NCI-H2081 treated with DMSO at 0.1 percent for 48 hours (cell line): Measurements from ENCODE around the gene CDCA4.
"Not testable (repeated sequence)": the region's sequence is repeated elsewhere in the genome, so short reads cannot be mapped to it uniquely, and the experiment has no call there.

Source experiments
- DNase-seq: peaks from one replicate; lab custom pipeline; 2025; lab: John Stamatoyannopoulos, UW

The CDCA4 gene

GRCh38 chr14:105058521-105059034, 37.7 kb upstream of the CDCA4 start:
- no peak for DNase-seq

- no peak for DNase-seq
Measured at GRCh38 chr14:105056303-105056831, 35.5 kb upstream of the CDCA4 start.

- DNase-seq = no peak
Measured at GRCh38 chr14:105055736-105056302, 34.9 kb upstream of the CDCA4 start.

GRCh38 chr14:105055334-105055733, 34.5 kb upstream of the CDCA4 start:
- DNase-seq = no peak

- DNase-seq = no peak
Measured at GRCh38 chr14:105053996-105054395, 33.1 kb upstream of the CDCA4 start.

- DNase-seq = no peak
Measured at GRCh38 chr14:105053421-105053820, 32.5 kb upstream of the CDCA4 start.

GRCh38 chr14:105052110-105052458, 31.2 kb upstream of the CDCA4 start:
- no peak for DNase-seq

GRCh38 chr14:105051182-105052109, 30.6 kb upstream of the CDCA4 start:
- no peak for DNase-seq

GRCh38 chr14:105050551-105050897, 29.6 kb upstream of the CDCA4 start:
- DNase-seq = peak; percentile 18

- no peak for DNase-seq
Measured at GRCh38 chr14:105049753-105050550, 29.1 kb upstream of the CDCA4 start.

GRCh38 chr14:105047283-105048016, 26.6 kb upstream of the CDCA4 start:
- no peak for DNase-seq

GRCh38 chr14:105046891-105047282, 26.0 kb upstream of the CDCA4 start:
- no peak for DNase-seq

GRCh38 chr14:105045710-105046326, 24.9 kb upstream of the CDCA4 start:
- DNase-seq = peak; percentile 29

GRCh38 chr14:105043641-105044040, 22.8 kb upstream of the CDCA4 start:
- DNase-seq = no peak

GRCh38 chr14:105042813-105043212, 21.9 kb upstream of the CDCA4 start:
- no peak for DNase-seq

- DNase-seq = no peak
Measured at GRCh38 chr14:105041841-105042765, 21.2 kb upstream of the CDCA4 start.

- DNase-seq = no peak
Measured at GRCh38 chr14:105039458-105040205, 18.7 kb upstream of the CDCA4 start.

GRCh38 chr14:105035616-105036015, 14.7 kb upstream of the CDCA4 start:
- not testable (repeated sequence) for DNase-seq

GRCh38 chr14:105034315-105035039, 13.6 kb upstream of the CDCA4 start:
- DNase-seq = no peak
